ENCODE data around the gene SNRNP40.

DNA sequence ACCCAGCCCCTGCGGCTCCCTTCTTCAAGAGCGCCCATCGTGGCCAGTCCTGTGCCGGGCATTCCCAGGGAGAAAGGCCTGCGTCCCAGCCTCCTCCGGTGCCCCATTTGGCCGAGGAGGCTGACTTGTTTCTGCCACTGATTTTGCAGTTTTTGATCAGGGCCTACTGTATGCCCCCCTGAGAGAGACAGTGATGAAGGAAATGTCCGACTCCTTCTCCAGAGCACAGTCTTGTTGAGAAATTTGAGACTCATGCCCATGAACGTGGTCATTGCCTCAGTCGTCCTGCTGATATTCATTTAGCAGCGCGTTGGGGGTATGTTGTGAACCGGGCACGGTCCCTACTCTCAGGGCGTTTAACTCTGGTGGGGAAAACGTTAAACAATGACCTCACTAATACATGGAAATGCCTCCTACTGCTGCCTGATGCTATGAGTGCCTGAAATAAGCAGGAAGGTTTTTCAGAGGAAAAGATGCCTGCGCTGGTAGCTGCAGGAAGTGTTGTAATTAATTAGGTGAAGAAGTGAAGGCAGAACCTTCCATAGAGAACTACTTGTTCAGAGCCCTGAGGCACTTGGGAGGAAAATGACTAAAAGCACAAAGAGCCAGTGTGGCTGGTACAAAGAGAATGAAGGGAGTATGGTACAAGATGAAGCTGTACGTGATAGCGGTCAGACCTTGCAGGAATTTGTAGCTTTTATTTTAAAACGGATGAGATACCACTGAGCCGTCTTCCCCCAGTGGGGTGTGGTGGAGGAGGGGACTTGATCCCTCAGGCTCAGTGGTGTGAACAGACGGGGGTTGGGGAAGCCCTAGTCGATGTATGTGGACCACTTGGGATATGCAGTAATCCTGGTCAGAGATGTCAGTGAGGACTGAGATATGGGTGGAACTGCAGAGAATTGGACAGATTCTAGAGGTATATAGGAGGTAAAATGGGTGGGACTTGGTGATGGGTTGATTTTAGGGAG is 974 bp upstream of the SNRNP40 start:
- TF ChIP-seq ZNF274 (IDR thresholded peaks at IDR 0.05; ENCODE audit: low read depth, low read length), result no peak
- no peak for TF ChIP-seq YY1 (IDR thresholded peaks at IDR 0.05; ENCODE audit: insufficient read depth, insufficient read length)

Data from NT2/D1 (cell line).